ENCODE measurements around the gene TPCN1. TPM values are rescaled to one million over a fixed set of nuclear protein-coding genes. Genes with fewer than 3 reads are reported as not detected.

Gene TPCN1
- total RNA-seq, 1 experiment from 2014 or later = 29.7 TPM

GRCh38 chr12:113268136-113268535 is 46.9 kb downstream of the TPCN1 start:
- ChIA-PET POLR2A (no interaction called here), CTCF (no interaction called here)
- BruUV-seq (replicated peaks) = no TSS peak

More at GRCh38 chr12:113268136-113268535, 46.9 kb downstream of the TPCN1 start:
- intact Hi-C loops (cut with micrococcal nuclease) = no loop called here
- Histone ChIP-seq H2AFZ (ENCODE audit: low read depth, low read length, poor library complexity, severe bottlenecking) (no peak overlapping the region), H3K79me2 (ENCODE audit: insufficient read depth, low read length) (no peaks in the 10 kb centered on the region), H3K36me3 (ENCODE audit: control insufficient read depth in 1 of 2, insufficient read depth in 2 of 2, low read length in 2 of 2) (no peaks in the 10 kb centered on the region; a peak in 1 of 4 replicates), H3K9me3 (ENCODE audit: control insufficient read depth in 1 of 2, insufficient read depth in 1 of 2, low read depth in 1 of 2, low read length in 2 of 2) (no peaks in the 10 kb centered on the region), H4K20me1 (ENCODE audit: insufficient read depth) (no peaks in the 10 kb centered on the region), H3K9ac (ENCODE audit: low read length) (no peak overlapping the region), H3K9me2 (ENCODE audit: insufficient read depth) (no peaks in the 10 kb centered on the region), H3K4me3 (replicated peaks in 1 of 2; ENCODE audit: low read depth in 1 of 2, low read length in 2 of 2) (no peak overlapping the region), H3K4me1 (ENCODE audit: control insufficient read depth in 1 of 2, insufficient read depth in 2 of 2, low read length in 2 of 2) (no peaks in the 10 kb centered on the region), H3K27me3 (ENCODE audit: insufficient read depth, low read length) (no peaks in the 10 kb centered on the region), H3K4me2 (ENCODE audit: low read length) (no peak overlapping the region), H3K27ac (ENCODE audit: low read depth, low read length) (no peak overlapping the region)
- RAD21 ChIA-PET (ENCODE audit: low non-redundant PET in 1 of 2, low total read pairs in 2 of 2, uncharacterized antibody in 2 of 2, unreplicated experiment in 2 of 2) = no interaction called here
- DNase-seq (ENCODE audit: low read depth, low spot score) (no peak), ATAC-seq (no peak)
- TF ChIP-seq RAD21 (IDR thresholded peaks at IDR 0.05; ENCODE audit: low read depth) (no peak), EZH2 (IDR thresholded peaks at IDR 0.05) (no peak), SP1 (IDR thresholded peaks at IDR 0.05; ENCODE audit: low read depth) (no peak), REST (IDR thresholded peaks at IDR 0.05; ENCODE audit: low read depth) (no peak), ZNF274 (IDR thresholded peaks at IDR 0.05; ENCODE audit: low read depth, low read length) (no peak), POLR2A (IDR thresholded peaks at IDR 0.05; ENCODE audit: borderline replicate concordance, extremely low read depth, insufficient read depth, insufficient read length) (no peak), YY1 (IDR thresholded peaks at IDR 0.05; ENCODE audit: extremely low read depth, insufficient replicate concordance, low read depth, low read length) (no peak), CEBPB (IDR thresholded peaks at IDR 0.05; ENCODE audit: low read depth) (no peak), TCF7L2 (IDR thresholded peaks at IDR 0.05; ENCODE audit: borderline replicate concordance, extremely low read depth, insufficient read depth, insufficient read length) (no peak), CTCF (IDR thresholded peaks at IDR 0.05 in 2 of 3, conservative IDR thresholded peaks at IDR 0.05 in 1 of 3; ENCODE audit: borderline replicate concordance in 1 of 3, insufficient read depth in 1 of 3, low read depth in 2 of 3, low read length in 2 of 3) (no peak), SRF (IDR thresholded peaks at IDR 0.05; ENCODE audit: low read depth) (no peak), MAX (IDR thresholded peaks at IDR 0.05) (no peak), JUND (IDR thresholded peaks at IDR 0.05) (no peak), CBX3 (IDR thresholded peaks at IDR 0.05; ENCODE audit: low read depth) (no peak), ELF1 (IDR thresholded peaks at IDR 0.05; ENCODE audit: borderline replicate concordance, low read depth) (no peak), ZBTB33 (IDR thresholded peaks at IDR 0.05; ENCODE audit: extremely low read depth, insufficient replicate concordance, low read length) (no peak), ATF3 (IDR thresholded peaks at IDR 0.05) (no peak), FOSL1 (IDR thresholded peaks at IDR 0.05; ENCODE audit: low read depth) (no peak), ZFX (IDR thresholded peaks at IDR 0.05) (no peak)

Measured in HCT116 (cell line).